Stimulated activated CD8-positive, alpha-beta memory T cell treated with anti-CD3 and anti-CD28 coated beads, Interleukin-12 subunit alpha, Interleukin-12 subunit beta, amount 100 ng/mL, for 4 hours (primary cell): ENCODE data around the gene CRAT.

ENCODE experiments used
- DNase-seq: peaks from one replicate; pipeline ENCODE4 v3.0.0-alpha.2; 2020; ENCODE audit warnings: low read depth

Gene CRAT

DNA sequence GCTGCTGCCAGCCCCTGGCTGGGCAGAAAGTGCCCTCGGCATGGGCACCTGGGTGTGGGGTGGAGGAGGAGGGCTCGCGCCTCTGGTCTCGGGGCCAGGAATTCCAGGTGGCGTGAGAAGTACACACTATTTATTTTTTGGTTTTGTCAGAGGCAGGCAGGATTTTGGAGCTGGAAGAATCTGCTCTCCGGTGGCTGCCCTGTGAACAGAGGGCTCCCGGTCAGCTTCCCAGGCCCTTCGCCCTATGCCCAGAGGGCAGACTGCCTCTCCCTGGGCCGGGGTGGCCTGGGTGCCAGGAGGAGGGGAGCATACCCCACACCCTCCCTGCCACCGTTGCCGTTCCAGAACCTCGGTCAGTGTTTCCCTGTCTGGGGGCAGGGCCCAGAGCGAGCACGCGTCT lies 21.3 kb downstream of the CRAT start:
- DNase-seq: no peak

DNA sequence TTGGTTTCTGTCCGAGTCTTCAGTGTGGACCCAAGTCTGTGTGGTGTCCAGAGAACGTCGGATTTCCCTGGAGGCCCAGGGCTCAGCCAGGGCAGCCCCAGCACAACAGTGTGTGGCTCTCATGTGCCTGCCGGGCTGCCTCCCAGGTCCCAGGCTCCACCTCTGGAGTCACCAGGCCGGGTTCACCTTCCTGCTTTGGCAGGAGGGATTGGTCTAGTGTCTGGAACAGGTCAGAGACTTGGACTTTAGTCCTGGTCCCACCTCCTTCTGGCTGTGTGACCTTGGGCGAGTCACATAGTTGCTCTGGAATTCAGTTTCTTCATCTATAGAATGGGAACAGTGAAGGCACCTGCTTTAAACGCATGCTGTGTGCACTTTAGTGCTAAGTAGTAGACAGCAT lies 26.5 kb downstream of the CRAT start:
- no peak for DNase-seq

DNA sequence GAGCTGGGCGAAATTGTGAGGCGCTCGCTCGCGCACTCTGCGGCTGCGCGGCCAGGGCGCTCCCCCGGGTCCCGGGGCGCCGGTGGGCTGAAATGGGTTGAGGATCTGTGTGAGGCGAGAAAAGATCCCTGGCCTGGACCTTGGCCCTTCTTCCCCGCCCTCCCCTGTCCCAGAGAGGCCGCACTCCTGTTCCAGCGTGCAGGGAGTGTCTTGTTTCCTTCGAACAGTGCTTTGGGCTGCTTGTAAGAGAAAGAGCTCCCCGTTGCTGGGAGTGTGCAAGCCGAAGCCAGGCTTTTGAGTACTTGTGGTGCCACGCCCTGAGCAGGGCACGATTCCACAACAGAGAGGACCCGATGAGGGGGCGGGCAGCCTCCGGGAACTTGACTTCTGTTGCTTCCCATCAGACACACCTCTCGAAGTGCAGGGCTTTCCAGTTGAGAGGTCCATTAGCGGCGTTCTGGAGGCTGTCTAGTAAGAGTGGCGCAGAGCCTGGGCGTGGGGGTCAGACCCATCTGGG lies 29.1 kb downstream of the CRAT start:
- DNase-seq: no peak

DNA sequence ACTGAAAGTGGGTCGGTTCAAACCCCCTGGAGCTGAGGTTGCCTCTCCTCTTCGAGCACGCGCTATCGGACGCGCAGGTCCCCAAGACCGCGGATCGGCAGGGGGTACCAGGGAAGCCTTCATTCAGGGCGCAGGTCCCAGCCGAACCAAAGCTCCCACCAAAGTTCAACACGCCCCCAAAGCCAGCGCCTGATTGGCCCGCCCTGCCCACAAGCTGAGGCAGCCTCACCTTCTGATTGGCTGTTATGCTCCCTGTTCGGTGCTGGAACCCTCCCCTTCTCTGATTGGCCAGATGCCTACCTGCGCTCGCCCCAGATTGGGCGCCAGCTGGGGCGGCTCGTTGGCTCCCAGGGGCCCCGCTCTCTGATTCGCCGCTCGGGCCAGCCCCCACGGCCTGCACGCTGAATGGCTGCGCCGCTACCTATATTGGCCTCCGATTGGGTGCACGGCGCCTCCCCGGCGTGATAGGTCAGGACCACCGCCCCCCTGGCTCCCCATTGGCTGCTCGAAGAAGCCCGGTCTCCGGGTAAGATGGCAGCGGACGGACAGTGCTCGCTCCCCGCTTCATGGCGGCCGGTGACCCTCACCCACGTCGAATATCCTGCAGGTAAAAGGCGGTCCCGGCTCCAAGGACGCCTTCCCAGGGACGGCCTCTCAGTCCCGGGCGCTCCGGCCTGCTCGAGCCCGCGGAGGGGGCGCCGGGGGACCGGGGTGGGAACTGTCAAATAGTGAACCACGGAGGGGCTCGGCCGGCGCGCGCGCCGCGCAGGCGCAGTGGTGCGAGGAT lies 29.8 kb downstream of the CRAT start, which contains the start of gene DOLPP1:
Gene DOLPP1 (plus strand): TSS at position 511 of the 787 bp plus-strand sequence. CDS start 21 bp downstream, at position 532.
- peak; percentile 97 for DNase-seq

DNA sequence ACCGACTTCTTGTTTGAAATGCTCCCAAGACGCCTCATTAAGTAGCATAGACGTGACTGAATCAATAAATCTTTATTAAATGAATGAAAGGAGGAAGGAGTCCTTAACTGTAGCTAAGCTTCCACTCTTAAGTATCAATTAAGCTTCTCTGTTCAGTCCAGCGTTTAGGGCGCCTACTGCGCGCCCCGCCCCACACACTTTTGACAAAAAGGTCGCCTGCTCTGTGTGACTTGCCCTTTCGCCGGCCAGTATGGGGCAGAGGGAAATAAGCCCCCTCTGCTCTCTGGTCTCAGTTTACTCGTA lies 30.3 kb downstream of the CRAT start:
- DNase-seq: no peak

DNA sequence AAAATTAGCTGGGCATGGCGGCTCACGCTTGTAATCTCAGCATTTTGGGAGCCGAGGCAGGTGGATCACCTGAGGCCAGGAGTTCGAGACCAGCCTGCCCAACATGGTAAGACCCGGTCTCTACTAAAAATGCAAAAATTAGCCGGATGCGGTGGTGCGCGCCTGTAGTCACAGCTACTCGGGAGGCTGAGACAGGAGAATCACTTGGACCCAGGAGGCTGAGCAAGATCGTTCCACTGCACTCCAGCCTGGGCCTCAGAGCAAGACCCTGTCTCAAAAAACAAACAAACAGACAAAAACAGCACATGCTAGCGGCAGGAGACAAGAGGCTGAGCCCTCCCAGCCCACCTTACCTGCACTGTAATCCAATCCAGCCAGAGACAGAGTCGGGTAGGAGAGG lies 30.8 kb downstream of the CRAT start:
- no peak for DNase-seq

DNA sequence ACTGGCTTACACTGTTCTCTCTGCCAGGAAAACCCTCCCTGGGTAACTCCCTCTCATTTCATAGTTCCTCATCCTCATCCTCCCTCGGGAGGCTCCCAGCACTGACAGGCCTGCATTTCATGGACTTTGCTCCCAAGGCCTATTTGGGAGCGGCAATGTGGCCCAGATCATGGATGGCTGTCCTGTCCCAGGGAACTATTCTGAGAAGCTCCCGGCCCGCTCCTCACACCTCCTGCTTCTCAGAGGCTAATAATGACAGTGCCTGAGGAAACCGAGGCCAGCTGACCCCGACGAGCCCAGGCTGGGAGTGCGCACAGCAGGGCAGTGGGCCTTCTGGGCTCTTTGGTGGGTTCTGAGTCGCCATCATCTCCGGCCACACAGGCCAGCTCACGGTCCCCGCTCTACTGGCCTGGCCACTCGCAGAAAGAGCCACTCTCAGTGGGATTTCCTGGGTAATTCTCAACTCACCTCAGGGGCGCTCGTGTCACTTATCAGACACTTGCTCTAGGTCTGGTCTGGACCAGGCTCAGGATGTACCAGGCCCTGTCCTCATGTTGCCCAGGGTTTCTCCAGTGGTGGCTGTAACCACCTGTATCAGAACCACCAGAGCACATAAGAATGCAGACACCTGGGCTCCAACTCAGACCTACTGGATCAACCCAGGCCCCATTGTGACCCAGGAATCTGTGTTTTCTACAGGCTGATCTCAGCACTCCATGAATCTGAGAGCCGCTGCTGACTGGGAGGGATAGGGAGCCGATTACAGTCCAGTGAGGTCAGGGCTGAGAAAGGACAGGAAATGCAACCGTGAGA lies 31.7 kb downstream of the CRAT start:
- no peak for DNase-seq

DNA sequence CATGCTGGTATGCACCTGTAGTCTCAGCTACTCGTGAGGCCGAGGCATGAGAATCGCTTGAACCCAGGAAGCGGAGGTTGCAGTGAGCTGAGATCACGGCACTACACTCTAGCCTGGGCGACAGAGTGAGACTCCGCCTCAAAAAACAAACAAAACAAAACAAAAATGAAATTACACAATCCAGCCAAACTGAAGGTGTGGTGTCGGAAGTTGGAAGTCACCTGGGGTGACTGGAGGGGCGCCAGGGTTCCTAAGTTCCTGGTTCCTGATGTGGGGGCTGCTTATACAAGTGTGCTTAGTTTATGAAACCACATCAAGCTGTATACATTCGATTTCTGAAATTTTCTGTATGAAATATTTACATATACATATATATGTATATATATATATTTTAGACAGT lies 33.4 kb downstream of the CRAT start:
- DNase-seq: no peak

DNA sequence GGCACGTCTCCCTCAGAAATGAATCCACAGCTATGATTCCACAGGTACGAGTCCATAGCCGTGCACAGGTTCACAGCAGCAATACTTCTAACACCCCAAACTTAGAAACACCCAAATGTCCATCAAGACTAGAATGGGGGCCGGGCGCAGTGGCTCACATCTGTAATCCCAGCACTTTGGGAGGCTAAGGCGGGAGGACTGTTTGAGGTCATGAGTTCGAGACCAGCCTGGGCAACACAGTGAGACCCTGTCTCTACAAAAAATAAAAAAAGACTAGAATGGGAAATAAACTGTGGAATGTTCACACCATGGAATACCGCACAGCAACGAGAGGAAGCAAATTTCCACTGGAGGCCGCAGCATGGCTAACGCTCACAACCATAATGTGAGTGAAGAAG lies 34.0 kb downstream of the CRAT start:
- DNase-seq: no peak

DNA sequence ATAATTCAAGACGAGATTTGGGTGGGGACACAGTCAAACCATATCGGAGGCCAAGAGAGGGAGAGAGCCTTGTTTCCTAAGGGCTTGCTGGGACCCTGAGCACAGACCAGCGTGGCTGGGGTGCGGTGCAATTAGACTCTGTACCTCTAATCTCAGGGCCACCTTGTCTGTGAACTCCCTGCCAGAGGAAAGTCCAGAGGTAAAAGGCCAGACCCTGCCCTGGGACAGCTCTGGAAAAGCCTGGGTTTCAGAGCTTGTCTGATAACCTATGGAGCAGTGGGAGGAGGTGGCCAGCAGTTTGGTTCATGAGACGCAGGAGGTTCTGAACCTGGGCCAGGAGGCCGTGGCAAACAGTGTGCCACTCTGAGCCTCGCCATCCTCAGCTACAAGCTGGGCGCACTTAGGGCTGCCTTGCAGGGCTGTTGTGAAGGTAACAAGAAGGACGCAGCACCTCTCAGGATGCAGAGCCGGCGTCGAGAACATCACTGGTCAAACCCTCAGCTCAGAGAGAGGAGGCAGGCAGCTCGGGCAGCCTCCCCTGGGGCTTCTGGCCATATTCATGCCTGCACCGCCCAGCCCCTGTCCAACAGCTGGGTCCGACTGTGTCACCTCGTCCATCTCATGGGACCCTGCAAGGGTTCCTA lies 34.5 kb downstream of the CRAT start:
- DNase-seq: no peak

DNA sequence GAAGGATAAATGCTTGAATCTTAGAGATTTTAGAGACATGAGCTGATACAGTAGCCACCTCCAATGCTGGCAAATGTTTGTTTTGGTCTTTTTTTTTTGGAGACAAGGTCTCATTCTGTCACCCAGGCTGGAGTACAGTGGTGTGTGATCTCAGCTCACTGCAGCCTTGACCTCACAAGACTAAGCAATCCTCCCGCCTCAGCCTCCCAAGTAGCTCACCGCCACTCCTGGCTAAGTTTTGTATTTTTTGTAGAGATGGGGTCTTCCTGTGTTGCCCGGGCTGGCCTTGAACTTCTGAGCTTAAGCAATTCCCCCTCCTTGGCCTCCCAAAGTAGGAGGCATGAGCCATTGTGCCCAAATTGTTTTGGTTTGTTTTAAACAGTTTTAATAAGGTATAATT lies 36.5 kb downstream of the CRAT start:
- DNase-seq: no peak

DNA sequence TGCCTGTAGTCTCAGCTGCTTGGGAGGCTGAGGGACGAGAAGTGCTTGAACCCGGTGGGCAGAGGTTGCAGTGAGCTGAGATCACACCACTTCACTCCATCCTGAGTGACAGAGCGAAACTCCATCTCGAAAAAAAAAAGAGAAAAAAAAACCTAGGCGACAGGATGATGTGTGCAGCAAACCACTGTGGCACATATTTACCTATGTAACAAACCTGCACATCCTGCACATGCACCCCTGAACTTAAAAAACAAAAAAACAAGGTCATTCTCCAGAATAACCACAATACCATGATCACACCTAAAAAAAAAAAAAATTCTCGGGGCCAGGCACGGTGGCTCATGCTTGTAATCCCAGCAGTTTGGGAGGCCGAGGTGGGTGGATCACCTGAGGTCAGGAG lies 37.2 kb downstream of the CRAT start:
- no peak for DNase-seq

DNA sequence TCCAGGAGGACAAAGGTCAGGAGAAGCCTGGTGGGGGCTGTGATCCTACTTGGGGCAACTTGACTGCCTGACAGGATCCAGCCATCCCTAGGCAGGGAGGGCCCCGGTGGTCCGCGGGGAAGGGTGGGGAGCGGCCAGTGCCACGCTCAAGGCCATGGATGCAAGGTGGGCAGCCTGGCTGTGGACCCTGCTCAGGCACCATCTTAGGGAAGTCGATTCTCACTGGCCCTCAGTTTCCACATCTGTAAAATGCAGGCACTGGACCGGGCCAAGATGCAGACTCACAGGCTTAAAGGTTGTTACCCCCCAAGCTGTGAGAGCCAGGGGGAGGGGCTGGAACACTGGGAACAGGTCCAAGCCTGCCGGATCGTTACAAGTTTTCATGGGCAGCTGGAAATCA lies 38.4 kb downstream of the CRAT start:
- no peak for DNase-seq

DNA sequence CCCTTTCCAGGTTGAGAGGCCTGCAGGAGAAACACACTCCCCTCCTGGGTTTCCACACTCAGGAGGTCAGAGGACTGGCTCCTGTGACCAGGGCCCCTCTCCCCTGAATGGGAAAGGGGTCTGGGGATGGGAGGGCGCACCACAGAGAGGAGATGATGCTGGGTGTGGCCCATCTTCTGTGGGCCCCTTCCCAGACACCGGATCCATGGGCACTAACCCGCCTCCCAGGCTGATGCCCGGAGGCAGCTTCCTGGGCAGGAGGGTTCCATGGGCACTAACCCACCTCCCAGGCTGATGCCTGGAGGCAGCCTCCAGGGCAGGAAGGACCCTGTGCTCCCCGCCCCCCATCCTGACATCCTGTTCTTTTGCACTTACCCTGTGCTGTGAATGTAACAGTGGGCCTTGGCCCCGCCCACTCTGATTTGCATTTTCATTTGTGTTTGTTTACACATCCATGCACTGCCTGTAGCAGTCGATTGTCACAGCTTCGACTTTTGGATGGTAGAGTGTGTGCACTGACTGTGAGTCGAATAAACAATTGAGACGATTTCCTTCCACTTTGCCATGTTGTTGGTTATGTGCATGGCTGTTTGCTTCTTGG lies 39.0 kb downstream of the CRAT start:
- DNase-seq: no peak

DNA sequence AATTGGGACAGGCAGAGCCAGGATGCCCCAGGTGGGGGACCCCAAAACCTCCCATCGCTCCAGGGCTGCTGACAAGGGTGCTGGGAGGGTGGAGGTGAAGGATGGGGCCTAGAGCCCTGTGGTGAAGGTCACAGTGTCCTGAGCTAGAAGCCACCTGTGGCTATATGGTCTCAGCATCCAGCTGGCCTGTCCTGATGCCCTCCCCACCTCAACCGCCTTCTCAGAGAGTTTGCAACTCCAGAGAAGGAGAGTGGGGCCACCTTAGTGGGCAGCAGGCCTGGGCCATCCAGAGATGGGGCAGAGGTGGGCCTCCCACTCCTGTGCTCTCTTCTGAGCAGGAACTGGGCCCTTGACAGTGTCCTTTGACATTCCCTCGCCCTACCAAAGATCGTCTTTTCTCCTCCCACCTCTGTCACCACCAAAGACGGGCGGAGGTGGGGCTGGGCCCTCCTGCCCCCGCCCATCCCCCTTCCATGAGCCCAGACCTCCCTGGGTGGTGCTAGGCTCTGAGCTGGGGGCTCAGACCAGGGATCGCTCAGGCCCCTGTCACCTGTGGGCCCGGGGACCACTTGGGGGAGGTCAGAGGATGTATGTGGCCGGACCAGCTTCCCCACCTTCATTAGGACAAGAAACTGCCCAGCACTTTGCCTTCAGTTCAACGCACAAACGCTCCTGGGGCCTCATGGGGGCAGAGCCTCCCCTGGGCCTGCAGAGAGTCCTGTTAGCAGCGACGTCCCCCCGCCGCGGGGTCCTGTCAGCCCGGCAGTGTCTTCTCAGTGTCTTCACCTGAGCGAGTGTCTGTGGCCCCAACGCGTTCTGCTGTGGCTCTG lies 39.7 kb downstream of the CRAT start:
- no peak for DNase-seq

DNA sequence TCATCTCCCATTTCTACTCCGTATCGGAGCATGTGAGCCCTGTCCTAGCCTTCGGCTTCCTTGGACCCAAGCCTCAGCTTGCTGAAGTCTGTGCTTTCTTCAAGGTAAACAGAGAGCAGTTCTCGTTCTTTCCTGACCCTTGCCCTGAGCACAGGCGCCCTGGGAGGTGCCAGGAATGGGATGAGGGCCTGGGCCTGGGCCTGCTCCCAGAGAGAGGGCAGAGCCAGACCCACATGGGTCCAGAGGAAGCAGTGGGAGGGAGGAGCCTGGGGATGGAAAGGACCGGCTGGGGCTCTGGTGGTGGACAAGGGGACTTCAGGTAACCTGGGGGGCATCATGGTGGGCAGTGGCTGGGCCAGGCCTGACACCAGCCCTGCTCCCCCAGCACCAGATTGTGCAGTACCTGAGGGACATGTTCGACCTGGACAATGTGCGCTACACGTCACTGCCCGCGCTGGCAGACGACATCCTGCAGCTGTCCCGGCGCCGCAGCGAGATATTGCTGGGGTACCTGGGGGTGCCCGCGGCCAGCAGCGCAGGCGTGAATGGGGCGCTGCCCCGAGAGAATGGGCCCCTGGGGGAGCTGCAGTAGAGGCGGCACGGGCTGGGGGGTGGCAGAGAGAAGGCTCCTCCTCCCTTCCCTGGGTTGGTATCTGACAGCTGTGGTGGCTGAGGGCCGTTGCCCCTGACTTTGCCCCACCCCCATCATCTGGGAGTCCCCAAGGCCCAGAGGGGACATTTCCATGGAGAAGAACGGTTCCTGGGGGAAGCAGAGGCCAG lies 40.5 kb downstream of the CRAT start:
- DNase-seq: no peak

DNA sequence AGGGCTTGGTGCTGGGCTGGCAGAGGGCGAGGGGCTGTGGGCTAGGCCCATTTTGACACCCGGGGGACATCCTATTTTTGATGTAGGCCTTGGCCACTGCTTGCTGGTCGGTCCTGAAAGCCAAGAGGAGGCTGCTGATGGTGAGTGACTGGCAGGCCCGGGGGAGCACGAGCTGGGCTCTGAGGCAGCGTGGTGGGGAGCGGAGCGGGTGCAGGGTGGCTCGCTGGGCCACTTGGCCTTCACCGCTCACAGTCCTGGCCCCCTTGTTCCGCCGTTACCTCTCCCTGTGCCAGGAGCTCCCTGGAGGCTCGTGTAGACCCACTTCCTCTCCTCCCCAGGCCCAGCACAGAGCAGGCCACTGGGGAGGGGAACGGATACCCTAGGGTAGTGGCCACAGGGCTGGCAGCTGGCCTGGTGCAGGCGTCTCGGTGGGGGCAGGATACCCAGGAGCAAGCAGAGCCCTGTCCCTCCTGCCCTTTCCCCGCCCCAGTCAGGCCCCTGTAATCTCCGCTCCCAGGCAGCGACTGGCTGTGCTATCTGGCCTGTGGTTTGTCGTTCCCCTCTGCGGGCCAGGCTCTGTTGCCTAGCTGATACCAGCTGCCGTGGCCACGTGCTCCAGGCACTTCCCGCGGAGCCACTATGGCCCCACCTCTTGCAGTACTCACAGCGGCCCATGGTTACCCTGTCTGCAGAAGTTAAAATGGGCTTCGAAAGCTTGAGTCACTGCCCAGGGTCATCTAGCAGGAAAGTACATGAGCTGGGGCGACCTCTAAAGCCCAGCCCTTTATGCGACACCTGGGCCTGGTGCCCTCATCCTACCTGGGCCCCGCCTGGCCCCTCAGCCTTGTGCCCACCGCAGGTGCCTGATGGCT lies 41.4 kb downstream of the CRAT start:
- DNase-seq: peak; percentile 37

DNA sequence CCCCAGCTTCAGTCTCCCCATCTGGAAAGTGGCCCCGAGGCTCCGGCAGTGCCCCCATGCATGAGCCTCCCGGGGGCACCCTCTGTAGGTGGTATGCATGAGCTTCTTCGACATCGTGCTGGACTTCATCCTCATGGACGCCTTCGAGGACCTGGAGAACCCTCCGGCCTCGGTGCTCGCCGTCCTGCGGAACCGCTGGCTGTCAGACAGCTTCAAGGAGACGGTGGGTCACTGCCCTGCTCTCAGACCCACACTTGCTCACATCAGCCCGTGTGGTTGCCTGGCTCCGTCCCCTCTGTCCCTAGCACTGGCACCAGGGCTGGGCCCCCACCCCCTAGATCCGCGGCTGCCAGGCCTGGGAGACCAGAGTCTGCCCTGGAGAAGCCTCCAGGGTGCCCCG lies 42.5 kb downstream of the CRAT start:
- no peak for DNase-seq

DNA sequence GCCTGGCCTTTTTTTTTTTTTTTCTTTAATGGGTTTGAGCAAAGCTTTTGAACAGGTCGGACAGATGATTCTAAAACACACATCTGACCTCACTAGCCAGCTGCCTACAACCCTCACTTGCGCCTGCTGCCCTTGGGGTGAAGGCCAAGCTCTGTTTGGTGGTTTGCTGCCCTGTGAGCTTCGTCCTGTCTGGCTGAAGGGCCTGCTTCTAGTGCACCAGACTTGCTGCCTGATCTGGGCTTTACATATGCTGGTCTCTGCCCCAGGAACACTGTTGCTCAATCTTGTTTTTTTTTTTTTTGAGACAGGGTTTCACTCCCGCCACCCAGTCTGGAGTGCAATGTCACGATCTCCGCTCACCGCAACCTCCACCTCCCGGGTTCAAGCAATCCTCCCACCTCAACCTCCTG lies 46.1 kb downstream of the CRAT start:
- no peak for DNase-seq

DNA sequence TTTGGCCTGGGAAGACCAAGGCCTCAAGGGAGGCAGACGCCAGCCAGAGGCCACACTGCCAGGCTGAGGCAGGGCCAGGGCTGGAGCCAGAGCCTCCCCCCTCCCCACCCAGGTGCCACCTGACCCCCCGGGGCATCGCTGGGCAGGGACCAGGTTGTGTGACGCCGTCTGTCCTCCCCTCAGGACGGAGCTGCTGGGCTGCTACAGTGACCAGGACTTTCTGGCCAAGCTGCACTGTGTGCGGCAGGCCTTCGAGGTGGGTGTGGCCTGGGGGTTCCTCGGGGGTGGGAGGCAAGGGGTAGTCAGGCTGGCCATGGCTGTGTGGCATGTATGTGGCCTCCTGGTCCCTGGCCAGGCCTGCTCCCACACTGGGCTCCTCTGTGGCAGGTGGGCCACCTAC lies 47.5 kb downstream of the CRAT start:
- no peak for DNase-seq
